Measurements from ENCODE around the gene MEIKIN. TPM values are rescaled to one million over a fixed set of nuclear protein-coding genes. Genes with fewer than 3 reads are reported as not detected.

MEIKIN gene
- polyA plus RNA-seq, 1 donor (not counting 4 experiments of a cell fraction or from before 2014, with no cell fraction given), result not detected

DNA sequence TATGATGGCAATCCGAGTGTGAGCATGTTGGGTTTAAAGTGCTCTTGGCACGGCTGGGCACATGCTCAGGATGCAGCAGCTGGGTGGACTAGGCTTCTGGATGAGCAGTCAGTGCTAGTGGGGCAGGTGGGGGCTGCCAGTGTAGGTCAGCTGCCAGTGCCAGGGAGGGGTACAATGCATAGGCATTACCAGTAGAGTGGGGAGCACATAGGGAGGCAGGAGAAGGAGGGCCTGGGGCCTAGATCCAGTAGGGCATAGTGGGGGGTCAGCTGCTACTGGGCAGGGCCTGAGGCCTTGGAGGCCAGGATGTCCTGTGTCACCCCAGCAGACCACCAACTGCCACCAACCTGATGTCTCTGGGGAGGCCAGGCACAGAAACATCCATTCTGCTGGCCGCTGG, 41.8 kb upstream of the MEIKIN start:
- Histone ChIP-seq H2AFZ (ENCODE audit: control insufficient read depth, low read length) (no peak overlapping the region), H4K20me1 (ENCODE audit: control insufficient read depth, extremely low read depth, insufficient read depth, low read length) (no peaks in the 10 kb centered on the region), H3K9me3 (ENCODE audit: control insufficient read depth, low read depth, low read length) (no peaks in the 10 kb centered on the region), H3K4me2 (ENCODE audit: control insufficient read depth, extremely low read depth, insufficient read depth, low read depth, low read length) (no peak overlapping the region), H3K9me1 (ENCODE audit: control insufficient read depth, extremely low read depth, insufficient read depth, low read length) (no peaks in the 10 kb centered on the region), H3K9ac (ENCODE audit: control insufficient read depth, extremely low read depth, insufficient read depth, low read length) (no peak overlapping the region), H3K4me3 (ENCODE audit: control insufficient read depth in 2 of 3, extremely low read depth in 1 of 3, insufficient read depth in 2 of 3, low read depth in 1 of 3, low read length in 3 of 3) (no peak overlapping the region), H3K27me3 (ENCODE audit: control insufficient read depth, extremely low read depth, insufficient read depth, low read length) (peaks cover 7% of the 10 kb centered on the region), H3K79me2 (ENCODE audit: control insufficient read depth, insufficient read depth, low read length) (no peaks in the 10 kb centered on the region), H3K4me1 (ENCODE audit: control insufficient read depth, extremely low read depth, insufficient read depth, low read length) (no peaks in the 10 kb centered on the region), H3K27ac (ENCODE audit: control insufficient read depth, insufficient read depth, low read length) (no peak overlapping the region), H3K36me3 (ENCODE audit: control insufficient read depth in 2 of 2, extremely low read depth in 1 of 2, insufficient read depth in 2 of 2, low read length in 2 of 2) (no peaks in the 10 kb centered on the region)
- dilution Hi-C loops (cut with MboI; ENCODE audit: extremely low pct_ligation_motif_present, low sequenced_read_pairs), result no loop called here
- TF ChIP-seq, protein P1, sequence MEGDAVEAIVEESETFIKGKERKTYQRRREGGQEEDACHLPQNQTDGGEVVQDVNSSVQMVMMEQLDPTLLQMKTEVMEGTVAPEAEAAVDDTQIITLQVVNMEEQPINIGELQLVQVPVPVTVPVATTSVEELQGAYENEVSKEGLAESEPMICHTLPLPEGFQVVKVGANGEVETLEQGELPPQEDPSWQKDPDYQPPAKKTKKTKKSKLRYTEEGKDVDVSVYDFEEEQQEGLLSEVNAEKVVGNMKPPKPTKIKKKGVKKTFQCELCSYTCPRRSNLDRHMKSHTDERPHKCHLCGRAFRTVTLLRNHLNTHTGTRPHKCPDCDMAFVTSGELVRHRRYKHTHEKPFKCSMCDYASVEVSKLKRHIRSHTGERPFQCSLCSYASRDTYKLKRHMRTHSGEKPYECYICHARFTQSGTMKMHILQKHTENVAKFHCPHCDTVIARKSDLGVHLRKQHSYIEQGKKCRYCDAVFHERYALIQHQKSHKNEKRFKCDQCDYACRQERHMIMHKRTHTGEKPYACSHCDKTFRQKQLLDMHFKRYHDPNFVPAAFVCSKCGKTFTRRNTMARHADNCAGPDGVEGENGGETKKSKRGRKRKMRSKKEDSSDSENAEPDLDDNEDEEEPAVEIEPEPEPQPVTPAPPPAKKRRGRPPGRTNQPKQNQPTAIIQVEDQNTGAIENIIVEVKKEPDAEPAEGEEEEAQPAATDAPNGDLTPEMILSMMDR (optimal IDR thresholded peaks at IDR 0.05 in 1 of 3, IDR thresholded peaks at IDR 0.05 in 1 of 3, conservative IDR thresholded peaks at IDR 0.05 in 1 of 3; ENCODE audit: extremely low read depth in 1 of 3, insufficient read depth in 2 of 3, low read length in 3 of 3), result no peak
- no peak for TF ChIP-seq EZH2 (IDR thresholded peaks at IDR 0.05; ENCODE audit: low read length)
- no peak for DNase-seq (ENCODE audit: low read depth, low spot score)
- no peak for FAIRE-seq

DNA sequence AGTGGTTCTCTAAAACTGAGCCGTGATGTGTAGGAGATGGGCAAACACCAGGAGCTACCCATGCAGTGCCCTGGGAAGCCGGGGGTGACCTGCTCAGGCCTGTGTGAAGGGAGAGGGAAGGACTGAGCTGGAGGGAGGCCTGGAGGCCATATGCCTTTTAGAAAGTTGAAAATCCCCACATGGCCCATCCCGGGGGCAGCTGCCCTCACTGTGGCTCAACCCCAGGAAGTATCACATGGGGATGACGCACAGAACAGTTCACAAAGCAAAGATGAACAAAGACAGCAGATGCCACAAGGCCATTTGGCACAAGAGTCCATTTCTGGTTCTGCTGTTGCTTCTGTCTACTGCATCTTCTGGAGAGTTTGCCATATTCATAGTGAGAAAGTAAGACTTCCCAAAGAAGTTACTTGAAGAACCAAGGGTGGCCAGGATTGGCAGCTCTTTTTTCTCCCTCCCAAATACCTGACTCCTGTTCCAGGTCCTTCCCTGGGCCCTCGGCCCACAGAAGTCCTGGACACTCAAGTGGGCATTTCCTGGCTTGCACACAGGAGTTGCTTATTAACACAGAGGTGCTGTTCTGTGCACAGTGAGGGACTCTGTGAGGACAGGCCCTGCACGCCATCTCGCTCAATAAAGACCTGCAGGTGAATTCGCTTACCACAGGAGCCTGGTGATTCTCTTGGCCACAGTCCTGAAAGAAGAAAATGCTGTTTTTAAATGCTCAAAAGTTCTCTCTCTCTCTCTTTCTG, 40.9 kb upstream of the MEIKIN start:
- FAIRE-seq, result no peak
- Histone ChIP-seq H3K27ac (ENCODE audit: control insufficient read depth, insufficient read depth, low read length) (no peak overlapping the region), H3K79me2 (ENCODE audit: control insufficient read depth, insufficient read depth, low read length) (no peaks in the 10 kb centered on the region), H3K9me3 (ENCODE audit: control insufficient read depth, low read depth, low read length) (no peaks in the 10 kb centered on the region), H3K9me1 (ENCODE audit: control insufficient read depth, extremely low read depth, insufficient read depth, low read length) (no peaks in the 10 kb centered on the region), H4K20me1 (ENCODE audit: control insufficient read depth, extremely low read depth, insufficient read depth, low read length) (no peaks in the 10 kb centered on the region), H3K4me2 (ENCODE audit: control insufficient read depth, extremely low read depth, insufficient read depth, low read depth, low read length) (no peak overlapping the region), H2AFZ (ENCODE audit: control insufficient read depth, low read length) (no peak overlapping the region), H3K36me3 (ENCODE audit: control insufficient read depth in 2 of 2, extremely low read depth in 1 of 2, insufficient read depth in 2 of 2, low read length in 2 of 2) (no peaks in the 10 kb centered on the region), H3K4me1 (ENCODE audit: control insufficient read depth, extremely low read depth, insufficient read depth, low read length) (no peaks in the 10 kb centered on the region), H3K4me3 (ENCODE audit: control insufficient read depth in 2 of 3, extremely low read depth in 1 of 3, insufficient read depth in 2 of 3, low read depth in 1 of 3, low read length in 3 of 3) (no peak overlapping the region), H3K9ac (ENCODE audit: control insufficient read depth, extremely low read depth, insufficient read depth, low read length) (no peak overlapping the region), H3K27me3 (ENCODE audit: control insufficient read depth, extremely low read depth, insufficient read depth, low read length) (no peaks in the 10 kb centered on the region)
- dilution Hi-C loops (cut with MboI; ENCODE audit: extremely low pct_ligation_motif_present, low sequenced_read_pairs), result no loop called here
- TF ChIP-seq, protein P1 (optimal IDR thresholded peaks at IDR 0.05 in 1 of 3, IDR thresholded peaks at IDR 0.05 in 1 of 3, conservative IDR thresholded peaks at IDR 0.05 in 1 of 3; ENCODE audit: extremely low read depth in 1 of 3, insufficient read depth in 2 of 3, low read length in 3 of 3), result no peak
- no peak for TF ChIP-seq EZH2 (IDR thresholded peaks at IDR 0.05; ENCODE audit: low read length)
- no peak for DNase-seq (ENCODE audit: low read depth, low spot score)

All from keratinocyte (primary cell).